ENCODE measurements around the gene KCNH6. TPM values are rescaled to one million over a fixed set of nuclear protein-coding genes. Genes with fewer than 3 reads are reported as not detected.

Gene KCNH6
- total RNA-seq, 1 experiment from 2014 or later = 1.6 TPM

- Histone ChIP-seq H3K27ac (ENCODE audit: insufficient read length, low read depth, low read length) (no peak overlapping the region), H4K8ac (replicated peaks; ENCODE audit: insufficient read length, low read depth, low read length) (no peak overlapping the region), H2AFZ (ENCODE audit: low read length) (no peak overlapping the region), H2BK12ac (ENCODE audit: insufficient read length, low read depth, low read length) (no peak overlapping the region), H2BK15ac (ENCODE audit: low read depth, low read length) (no peak overlapping the region), H2BK120ac (ENCODE audit: low read depth, low read length, poor library complexity, severe bottlenecking) (no peak overlapping the region), H3K56ac (ENCODE audit: insufficient read length, low read depth, low read length) (no peak overlapping the region), H2BK5ac (ENCODE audit: insufficient read length, low read length) (no peak overlapping the region), H3K18ac (ENCODE audit: insufficient read length, low read depth, low read length) (no peak overlapping the region), H3K4me1 (ENCODE audit: insufficient read depth, low read length) (no peaks in the 10 kb centered on the region), H4K91ac (ENCODE audit: insufficient read length, low read depth, low read length) (no peak overlapping the region), H3K79me2 (ENCODE audit: insufficient read depth, low read length) (no peaks in the 10 kb centered on the region), H4K5ac (ENCODE audit: insufficient read length, low read depth, low read length) (no peak overlapping the region), H3K14ac (ENCODE audit: insufficient read depth, low read length) (no peak overlapping the region), H3K23ac (ENCODE audit: insufficient read length, low read depth, low read length) (no peak overlapping the region), H3K79me1 (ENCODE audit: insufficient read depth, low read depth, low read length, poor library complexity, severe bottlenecking) (no peaks in the 10 kb centered on the region), H3K9ac (ENCODE audit: extremely low read depth, insufficient read length, low read length) (no peak overlapping the region), H3T11ph (ENCODE audit: low read length) (no peak overlapping the region), H3K9me3 (ENCODE audit: control insufficient read depth, low read depth, low read length) (no peaks in the 10 kb centered on the region), H3K4me2 (ENCODE audit: insufficient read depth, insufficient read length, low read length) (no peak overlapping the region), H3K27me3 (ENCODE audit: insufficient read depth, low read length) (no peaks in the 10 kb centered on the region), H3K23me2 (ENCODE audit: insufficient read length, low read depth, low read length, poor library complexity, severe bottlenecking) (no peaks in the 10 kb centered on the region), H2BK20ac (ENCODE audit: low read depth, low read length, poor library complexity, severe bottlenecking) (no peak overlapping the region), H4K20me1 (ENCODE audit: control insufficient read depth, insufficient read depth, insufficient read length) (no peaks in the 10 kb centered on the region), H2AK5ac (ENCODE audit: insufficient read length, low read length) (no peak overlapping the region), H3K4ac (ENCODE audit: low read depth, low read length) (no peak overlapping the region)
- TF ChIP-seq CTCF (conservative IDR thresholded peaks at IDR 0.05) = no peak
- WGBS (ENCODE audit: extremely low coverage, insufficient read length, low lambda C conversion rate) = no CpG with 5 or more reads among the region's 8 CpGs
- Mint-ChIP-seq H3K36me3 (ENCODE audit: insufficient read depth in 1 of 3, low read depth in 3 of 3) (no peaks in the 10 kb centered on the region; a peak in 1 of 7 replicates), H3K9me3 (peaks cover 0 to 2% of the 10 kb centered on the region in 2 experiments; a peak in 1 of 5 replicates), H3K27ac (no peak overlapping the region), H3K27me3 (ENCODE audit: low read depth) (peaks cover 9% of the 10 kb centered on the region), H3K4me1 (no peaks in the 10 kb centered on the region), H3K4me3 (no peak overlapping the region)
- no peak for DNase-seq
Observed at GRCh38 chr17:63511331-63511730, 11.8 kb upstream of the KCNH6 start.

All from H9 (cell line).